ENCODE measurements around the gene RAVER2.

Gene RAVER2

DNA sequence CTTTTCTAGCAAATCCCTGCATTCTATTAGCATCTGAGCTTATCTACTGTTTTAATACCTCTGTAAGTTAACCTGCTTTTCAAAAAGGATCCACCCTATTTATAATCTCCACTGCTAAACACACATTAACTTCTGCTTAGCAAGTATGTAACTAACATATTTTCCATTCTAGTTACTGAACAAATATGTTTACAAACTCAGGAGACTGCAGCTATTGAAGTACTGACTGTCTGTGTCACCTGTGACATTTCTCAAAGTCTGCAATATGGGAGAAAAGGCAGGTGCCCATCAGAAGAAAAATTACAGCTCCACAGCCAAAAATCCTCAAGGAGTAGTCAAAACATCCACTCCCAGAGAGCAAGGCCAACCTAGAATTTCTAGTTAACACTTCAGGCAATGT lies 133.2 kb downstream of the RAVER2 start:
- DNase-seq (ENCODE audit: low spot score), result no peak

- DNase-seq (ENCODE audit: low spot score), result no peak
Measured at GRCh38 chr1:64878931-64879611, 134.2 kb downstream of the RAVER2 start.

DNA sequence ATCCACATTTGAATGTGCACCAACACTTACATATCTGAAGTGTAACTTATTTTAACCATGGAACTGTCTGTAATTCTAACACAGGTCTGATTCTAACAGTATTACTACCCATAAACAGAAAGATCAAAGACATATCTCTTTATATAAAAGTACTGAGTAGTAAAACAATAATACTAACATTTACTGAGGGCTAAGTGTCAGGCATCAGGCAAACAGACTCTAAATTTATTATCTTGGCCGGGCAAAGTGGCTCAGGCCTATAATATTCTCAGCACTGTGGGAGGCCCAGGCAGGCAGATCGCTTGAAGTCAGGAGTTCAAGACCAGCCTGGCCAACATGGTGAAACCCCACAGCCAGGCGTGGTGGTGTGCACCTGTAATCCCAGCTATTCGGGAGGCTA lies 135.6 kb downstream of the RAVER2 start:
- no peak for DNase-seq (ENCODE audit: low spot score)

DNA sequence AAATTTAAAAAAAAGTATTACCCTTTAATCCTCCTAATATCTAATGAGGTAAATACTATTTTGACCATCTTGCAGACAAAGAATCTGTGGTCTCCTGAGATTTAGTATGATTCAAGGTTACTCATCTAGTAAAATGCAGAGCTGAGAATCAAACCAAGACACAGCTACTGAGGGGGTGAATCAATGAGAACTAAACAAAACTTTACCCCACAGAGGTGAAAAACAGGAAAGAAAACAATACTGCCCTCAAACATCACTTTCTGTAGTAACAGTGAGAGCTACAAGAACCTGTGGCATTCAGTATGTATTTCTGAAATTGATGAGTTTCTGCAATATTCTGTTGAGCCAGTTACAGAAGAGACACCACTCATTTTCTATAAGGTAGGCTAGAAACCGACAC lies 136.4 kb downstream of the RAVER2 start:
- DNase-seq (ENCODE audit: low spot score), result peak; percentile 57
